NCI-H1694 (cell line): Measurements from ENCODE around the gene ZMIZ1.
A peak's percentile ranks its signal among the peaks of the same experiment; 100 is the strongest.

Experiments
- DNase-seq: peaks from one replicate; lab custom pipeline; 2025; lab: John Stamatoyannopoulos, UW

ZMIZ1 gene

DNA sequence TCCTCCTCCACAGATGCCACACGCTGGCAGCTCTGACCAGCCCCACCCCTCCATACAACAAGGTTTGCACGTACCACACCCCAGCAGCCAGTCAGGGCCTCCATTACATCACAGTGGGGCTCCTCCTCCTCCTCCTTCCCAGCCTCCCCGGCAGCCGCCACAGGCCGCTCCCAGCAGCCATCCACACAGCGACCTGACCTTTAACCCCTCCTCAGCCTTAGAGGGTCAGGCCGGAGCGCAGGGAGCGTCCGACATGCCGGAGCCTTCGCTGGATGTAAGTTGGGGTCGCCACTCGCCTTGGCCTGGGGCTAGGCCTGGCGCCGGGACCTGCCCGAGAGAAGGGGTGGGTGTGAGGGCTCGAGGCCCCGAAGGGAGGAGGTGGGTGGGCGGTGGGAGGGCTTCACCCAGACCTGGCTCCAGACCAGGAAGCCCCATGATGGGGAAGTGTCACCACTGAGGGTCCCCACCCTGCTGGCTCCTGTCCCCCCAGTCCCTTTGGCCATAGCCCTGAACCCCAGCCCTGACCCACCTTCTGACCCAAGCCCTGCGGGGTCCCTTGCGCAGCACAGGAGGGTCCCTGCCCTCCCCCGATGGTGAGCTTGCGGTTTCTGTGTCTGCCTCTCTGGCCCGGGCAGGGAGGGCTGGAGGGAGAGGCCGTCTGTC lies 242.3 kb downstream of the ZMIZ1 start:
- no peak for DNase-seq

DNA sequence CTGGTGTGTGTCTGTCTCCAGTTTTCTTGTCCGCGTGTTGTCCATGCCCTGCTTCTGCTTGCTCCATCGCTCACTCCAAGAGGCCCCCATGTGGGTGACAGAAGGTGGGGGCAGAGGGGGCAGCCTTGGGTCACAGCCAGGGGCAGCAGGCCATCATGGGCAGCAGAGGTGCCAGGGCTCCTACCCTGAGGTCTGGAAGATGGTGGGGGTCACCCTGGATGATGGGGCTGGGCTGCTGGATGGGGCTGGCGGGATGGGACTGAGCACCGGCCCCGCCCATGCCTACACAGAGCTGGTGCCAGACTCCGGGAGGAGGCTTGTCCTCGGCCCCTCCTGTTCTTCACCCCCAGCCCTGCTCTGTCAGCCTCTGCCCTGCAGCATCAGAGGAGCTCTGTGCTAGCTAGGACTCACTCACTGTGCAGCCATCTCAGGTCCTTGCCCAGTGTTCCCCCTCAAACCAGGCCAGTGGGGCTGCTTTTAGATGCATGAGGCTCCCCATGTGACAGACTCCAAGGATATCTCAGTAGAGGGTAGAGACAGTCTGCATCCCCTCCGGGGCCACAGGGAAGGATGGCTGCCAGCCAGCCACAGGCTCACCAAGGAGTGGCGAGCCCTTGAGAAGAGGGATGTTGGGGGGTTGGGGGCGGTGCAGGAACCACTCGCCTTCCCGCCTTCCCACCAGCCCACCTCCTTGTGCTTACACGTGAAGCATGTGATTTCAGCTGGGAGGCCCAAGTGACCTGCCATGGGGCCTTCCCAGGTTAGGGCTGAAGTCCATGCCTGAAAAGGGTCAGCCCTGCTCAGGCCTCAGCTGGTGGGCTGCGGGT lies 243.0 kb downstream of the ZMIZ1 start:
- no peak for DNase-seq

DNA sequence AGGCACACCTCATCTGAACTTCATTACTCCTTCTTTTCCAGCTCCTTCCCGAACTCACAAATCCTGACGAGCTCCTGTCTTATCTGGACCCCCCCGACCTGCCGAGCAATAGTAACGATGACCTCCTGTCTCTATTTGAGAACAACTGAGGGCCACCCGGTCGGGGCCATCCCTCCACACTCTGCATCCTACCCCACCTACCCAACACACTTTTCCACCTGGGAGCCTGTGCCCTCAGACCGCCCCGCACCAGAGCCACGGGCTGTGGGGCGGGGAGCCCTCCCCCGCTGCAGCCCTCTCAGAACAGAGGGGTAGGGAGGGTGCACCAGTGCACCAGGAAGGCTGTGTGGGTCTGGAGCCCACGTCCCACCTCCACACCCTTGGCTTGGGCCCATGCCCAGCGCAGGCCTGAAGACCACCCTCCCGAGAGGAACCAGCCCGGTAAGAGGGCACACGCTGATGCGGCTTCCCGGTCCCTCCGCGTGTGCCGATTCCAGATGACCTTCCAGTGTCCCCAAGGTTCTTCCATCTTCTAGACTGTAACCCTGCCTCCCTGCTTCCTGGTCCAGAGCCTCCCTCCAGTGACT lies 243.9 kb downstream of the ZMIZ1 start:
- DNase-seq, result no peak

DNA sequence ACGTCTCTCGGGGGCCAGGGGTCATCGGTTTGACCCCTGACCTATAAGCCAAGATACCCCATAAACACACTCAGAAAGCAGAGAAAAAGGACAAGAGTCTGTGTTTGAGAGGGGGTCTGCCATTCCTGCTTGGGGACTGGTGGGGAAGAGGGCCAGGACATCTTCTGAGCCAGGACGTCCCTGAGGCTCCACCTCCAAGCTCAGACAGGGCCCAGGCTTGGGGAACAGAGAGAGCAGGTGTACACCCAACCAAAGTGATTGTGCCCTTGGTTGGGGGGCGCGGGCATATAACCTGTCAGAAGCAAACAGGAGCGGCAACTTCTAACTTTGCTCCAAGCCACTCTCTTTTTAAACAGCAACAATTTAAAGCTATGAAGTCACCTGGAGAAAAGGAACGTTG lies 244.6 kb downstream of the ZMIZ1 start:
- DNase-seq, result no peak

DNA sequence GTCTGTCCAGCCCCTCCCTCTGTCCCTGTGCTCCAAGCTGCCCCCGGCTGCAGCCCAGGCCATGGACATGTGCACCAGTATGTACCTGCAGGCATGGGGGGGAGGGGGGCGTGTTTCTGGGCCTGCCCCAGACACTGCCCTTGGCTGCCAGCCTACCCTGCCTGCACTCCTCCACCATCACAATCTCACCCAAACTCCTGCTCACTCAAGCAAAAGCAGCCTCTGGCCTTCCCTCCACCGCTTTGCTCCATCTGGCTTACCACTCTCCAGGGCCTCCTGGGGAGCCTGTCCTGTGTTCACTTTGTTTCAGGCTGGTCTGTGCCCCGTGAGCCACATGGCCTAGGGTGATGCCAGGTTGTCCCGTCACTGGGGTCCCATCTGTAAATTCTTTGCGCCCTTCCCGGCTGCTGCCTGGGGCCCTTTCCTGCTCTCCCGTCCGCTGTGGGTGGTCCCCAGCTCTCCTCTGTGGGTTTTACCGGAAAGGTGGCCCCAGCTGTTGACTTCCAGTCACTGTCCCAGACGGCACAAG lies 245.2 kb downstream of the ZMIZ1 start:
- DNase-seq, result peak; percentile 30

DNA sequence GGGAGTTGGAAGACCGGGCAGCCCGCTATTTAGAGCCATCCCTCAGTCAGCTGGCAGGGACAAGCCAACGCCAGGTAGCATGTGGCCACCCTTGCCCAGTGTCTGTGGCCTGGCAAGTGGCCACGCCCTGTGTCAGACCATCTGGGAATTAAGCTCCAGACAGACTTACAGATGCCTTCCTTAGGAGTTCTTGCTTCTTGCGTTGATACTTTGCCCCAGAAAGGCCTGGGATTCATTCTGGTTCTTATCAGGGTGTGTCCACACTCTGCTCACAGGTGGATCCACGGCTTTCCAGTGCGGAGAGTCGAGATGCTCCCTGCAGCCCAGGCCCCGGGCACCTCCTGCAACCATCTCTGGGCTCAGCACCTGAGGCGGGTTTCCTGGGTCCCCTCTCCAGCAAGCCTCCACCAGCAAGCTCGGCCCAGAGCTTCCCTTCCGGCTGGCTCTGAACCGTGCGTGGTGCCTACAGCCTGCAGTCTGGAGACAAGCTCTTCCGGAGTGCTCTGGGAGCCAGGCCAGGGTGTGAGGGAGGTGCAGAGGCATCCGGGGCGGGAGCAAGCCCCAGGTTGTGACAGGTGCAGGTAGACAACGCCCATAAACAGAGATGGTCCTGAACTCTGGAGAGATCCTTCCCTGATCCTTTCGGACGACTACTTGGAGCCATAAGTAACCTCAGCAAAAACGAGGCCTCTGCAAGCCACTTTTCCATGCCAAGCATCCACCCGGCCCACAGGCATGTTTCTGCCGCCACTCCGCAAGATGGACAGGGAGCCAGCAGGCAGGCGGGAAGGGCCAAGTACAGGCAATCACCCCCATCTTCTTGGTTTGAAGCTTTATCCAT lies 246.2 kb downstream of the ZMIZ1 start:
- DNase-seq, result no peak

DNA sequence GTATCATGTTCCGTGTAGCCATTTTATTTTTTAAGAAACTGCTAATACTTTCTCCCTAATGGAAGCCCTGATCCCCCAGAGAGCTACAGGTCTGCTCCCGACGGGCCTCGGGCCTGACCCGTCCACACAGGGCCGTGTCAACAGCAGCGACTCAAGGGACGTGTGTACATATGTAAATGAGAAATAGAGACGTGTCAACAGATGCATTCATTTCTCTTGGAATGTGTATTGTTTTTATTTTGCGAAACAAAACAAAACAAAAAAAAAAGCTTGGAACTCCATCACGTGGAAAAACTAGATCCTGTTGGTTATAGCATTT lies 246.8 kb downstream of the ZMIZ1 start:
- DNase-seq, result no peak

DNA sequence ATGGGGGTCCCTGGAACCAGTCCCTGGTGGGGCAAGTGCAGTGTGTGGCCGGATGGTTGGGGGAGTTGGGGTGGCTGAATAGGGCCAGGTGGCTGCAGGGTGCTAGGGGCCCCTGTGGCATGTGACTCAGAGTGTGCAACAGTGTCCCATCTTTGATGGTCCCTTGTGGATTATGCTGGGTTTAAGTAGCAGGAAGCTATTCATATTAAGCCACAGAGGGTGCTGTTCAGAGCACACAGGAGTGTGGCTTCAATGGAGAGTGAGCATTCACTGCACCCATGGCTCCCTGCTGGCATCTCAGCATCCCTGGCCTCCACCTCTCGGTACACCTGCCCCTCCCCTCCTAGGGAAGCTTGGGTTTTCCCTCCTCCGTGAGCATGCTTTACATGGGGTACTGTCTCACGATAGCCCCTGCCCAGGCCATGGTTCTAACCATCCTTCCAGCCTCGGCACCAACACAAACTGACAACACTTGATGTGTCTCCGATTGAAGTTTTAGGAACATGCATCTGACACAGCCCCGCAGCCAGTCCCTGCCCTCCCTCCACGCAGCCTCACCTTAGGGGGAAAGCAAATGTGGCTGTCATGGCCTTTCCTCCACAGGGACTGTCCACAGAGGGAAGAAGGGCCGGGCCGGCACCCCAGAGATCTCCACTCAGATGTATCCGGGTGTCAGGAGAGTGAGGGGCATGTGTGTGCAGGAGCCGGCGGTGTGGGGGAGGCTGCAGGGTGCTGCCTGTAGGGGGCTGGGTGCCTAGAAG lies 248.1 kb downstream of the ZMIZ1 start:
- DNase-seq, result no peak

DNA sequence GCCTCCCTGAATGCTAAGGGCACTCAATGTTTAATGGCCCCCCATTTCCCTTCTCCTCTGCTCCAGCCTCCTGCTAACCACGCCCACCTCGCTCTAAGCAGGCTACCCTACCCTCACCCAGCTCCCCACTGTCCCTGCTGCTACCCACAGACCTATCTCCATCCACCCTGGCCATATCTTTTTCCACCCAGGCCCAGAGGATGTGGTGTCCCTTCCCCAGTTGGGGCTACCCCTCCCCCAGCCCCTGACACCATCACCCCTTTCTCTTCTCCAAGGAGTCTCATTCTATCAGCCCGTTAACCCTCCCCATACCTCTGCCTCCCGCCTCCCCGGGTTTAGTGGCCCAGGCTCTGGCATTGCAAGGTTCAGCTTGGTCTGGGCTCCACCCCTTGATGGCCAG lies 249.6 kb downstream of the ZMIZ1 start:
- no peak for DNase-seq

DNA sequence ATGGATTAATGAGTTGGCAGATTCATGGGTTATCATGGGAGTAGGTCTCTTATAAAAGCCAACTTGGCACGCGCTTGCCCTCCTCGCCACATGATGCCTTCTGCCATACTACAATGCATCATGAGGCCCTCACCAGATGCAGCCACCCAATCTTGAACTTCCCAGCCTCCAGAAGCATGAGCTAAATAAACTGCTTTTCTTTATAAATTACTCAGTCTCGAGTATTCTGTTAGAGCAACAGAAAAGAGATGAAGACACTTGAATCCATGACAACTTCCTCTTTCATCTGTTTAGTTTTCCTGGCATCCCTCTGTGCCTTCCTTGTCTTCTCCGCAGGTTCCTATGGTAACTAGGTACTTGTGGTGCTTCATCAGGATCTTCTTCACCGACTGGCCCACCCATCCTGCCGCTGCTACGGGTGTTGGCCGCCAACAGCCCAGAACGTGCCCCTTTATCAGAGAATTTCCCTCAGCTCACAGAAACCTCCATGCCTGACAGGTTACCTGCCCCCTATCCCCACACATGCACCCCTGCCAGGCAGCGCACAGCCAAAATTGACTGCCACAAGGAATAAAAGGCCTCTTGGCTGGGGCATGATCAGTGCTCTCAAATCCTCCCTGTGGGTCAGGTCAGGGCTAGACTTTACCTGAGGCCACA lies 250.5 kb downstream of the ZMIZ1 start:
- no peak for DNase-seq

DNA sequence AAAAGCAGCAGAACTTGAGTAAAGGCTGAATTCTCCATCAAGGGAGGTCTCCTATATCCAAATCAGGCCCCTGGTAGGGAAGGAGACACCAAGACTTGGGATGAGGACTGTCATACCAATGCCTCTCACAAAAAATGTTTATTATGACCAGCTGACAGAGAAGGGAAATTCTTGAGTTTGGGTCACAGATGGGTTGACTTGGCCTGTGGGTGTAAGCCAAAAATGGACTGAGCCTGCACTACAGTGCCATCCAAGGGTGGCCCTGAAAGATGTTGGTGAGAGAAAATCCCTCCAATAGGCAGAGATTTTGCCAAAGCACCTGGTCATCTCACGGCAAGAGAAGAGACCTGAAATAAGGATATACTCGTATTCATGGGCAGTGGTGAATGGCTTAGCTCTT lies 251.6 kb downstream of the ZMIZ1 start:
- no peak for DNase-seq

DNA sequence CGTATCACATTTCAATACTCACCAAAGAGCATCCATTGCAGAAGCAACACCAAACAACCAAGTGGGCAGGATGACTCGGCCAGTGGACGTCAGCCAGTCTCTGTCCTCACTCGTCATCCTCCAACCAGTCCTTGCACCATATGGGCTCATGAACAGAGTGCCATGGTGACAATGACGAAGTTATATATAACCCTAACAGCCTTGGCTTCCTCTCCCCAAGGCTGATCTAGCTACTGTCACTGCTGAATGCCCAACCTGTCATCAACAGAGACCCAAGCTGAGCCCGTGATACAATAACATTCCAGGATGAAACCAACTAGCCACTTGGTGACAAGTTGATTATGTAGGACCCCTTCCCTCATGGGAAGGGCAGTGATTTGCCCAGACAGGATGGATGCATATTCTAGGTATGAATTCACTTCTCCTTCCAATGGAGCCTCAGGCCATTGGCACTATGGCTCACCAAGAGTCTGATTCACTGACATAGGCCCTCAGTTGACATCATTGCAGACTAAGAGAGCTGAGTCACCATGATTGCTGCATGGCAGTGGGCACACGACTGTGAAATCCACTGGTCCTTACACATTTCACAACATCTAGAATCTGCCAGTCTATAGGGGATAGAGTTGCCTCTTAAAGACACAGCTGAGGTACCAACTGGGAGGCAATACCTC lies 252.2 kb downstream of the ZMIZ1 start:
- no peak for DNase-seq

DNA sequence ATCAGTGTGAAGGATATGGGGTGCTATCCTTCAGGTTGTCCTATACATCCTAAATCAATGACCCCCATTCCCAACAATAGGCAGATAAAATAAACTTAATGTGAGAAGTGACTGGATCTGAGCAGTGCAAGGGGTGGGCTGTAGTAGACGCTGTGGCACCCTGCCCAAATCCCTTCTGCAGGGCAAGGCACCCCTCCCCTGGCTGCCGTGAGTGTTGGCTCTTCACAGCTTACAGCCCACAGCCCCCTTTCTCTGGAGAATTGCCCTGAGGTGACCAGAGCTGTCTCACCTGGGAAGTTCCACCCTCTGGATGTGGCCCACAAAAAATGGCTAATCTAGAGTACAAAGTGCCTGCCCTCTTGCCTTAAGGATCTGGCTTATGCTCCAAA lies 252.7 kb downstream of the ZMIZ1 start:
- DNase-seq, result no peak

DNA sequence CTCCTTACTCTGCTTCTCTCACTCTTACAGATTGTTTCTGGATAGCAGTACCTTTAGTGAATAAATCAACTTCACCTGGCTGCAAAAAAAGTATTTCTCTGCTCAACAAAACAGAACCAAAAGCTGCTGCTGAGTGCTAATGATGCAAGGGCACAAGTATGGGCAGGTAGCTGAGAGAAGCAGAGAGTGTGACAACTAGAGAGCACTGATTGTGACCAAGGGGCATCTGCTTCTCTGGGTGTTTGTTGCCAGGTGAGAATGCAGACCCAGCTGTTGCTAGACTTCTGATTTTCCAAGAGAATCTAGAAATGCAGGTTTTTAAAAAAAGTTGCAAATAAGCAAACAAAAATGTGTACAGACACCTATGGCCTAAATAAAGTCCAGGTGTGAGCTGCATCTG lies 253.2 kb downstream of the ZMIZ1 start:
- no peak for DNase-seq

DNA sequence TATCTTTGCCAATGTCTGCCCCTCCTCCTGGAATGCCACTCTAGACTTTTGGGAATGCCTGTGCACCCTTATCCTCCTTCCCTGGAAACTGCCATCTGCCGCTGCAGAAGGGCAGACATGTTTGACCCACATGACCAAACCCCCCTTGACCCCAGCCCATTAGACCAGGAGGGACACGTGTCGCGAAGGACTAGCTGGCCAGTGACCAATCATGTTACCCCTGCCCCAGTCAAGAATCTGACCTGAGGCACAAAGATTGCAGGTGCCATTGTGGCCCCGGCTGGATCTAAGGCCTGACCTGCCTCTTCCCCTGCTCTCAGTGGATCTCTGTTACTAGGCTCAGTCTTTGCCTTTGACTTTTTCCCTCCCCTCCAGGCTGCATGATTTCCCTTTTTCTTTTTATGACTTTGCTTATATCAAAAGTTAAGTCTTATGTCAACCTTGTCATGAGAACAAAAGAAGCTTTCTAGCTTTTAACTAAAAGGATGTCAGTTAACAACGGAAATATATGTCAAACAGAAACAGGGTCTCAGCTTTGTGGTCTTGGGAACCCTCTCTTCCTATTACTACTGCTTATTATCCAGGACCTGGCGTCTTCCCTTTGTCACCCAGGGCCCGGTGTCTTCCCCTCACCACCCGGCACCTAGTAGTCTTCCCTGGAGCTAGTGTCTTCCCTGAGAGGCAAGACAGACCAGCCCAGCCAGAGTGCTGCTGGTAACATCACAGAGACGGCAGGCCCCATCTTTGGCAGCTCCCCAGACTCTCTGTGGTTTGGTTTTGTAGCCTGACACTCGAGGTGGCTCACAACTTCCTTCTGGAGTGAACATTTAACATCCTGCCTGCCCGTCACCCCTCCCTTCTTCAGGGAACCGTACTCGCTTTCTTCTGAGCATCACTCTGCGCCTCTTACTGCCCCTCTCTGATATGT lies 254.1 kb downstream of the ZMIZ1 start:
- DNase-seq, result no peak

DNA sequence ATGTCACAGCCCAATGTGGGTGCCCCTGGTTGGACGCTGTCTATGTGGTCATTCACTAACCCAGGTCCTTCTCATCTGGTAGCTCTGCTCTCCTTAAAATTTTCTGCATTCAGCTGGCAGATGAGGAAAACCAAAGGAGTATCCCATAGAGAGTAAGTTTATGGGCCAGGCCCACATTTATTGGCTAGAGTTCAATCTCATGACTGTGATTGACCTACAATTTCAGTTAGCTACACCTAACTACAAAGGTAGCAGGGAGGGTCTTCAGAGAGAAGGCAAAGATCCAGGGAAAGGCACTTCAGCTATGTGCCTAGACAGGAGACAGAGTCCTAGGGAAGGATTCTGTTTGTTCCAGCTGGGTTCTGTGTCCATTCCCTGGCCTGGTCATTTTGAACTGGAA lies 254.8 kb downstream of the ZMIZ1 start:
- no peak for DNase-seq

DNA sequence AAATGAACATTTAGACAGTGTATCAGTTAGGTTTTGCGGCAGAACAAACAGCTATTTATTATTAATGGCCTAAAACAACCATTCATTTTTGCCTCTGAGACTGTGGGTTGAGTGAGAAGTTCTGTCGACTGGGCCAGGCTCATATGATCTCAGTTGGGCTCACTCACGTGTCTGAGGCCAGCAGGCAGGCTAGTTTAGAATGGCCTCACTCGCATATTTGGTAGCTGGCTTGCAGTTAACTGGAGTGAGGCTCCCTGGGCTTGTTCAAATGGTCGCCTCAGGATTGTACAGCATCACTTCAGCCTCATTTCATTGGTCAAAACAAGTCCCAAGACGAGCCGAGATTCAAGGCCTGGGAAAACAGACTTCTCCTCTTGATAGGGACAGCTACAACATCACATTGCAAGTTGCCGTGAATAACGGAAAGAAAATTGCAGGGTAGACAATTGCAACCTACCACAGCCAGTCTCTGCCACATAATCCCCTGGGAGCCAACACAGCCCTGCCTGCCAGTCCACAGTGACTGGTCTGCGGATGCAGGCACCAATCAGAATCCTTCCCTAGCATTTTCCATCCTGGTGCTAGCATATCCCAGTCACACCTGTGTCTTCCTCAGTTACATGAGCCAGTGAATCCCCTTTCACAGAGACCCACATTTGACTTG lies 255.4 kb downstream of the ZMIZ1 start:
- DNase-seq, result no peak

DNA sequence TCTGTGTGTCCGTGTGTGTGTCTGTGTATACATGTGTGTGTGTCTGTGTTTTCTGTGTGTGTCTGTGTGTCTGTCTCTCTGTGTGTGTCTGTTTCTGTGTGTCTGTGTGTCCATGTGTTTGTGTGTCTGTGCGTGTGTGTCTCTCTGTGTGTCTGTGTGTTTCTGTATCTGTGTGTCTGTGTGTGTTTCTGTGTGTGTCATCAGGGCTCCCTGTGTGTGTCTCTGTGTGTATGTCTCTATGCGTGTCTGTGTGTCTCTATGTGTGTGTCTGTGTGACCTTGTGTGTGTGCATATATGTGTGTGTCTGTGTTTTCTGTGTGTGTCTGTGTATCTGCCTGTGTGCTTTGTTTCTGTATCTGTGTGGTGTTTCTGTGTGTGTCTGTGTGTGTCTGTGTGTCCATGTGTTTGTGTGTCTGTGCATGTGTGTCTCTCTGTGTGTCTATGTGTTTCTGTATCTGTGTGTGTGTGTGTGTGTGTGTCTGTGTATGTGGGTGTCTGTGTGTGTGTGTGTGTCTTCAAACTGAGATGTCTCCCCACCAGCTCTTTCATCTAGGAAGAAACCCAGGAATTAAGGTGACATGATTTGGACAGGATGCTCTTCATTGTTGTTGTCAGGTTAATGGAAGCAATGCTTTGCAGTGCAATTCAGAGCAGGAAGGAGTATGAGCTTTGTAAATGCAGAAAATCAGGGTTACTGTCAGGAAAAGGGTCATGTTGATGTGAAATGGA lies 257.8 kb downstream of the ZMIZ1 start:
- no peak for DNase-seq
